ENCODE results near the gene EFCAB11.

Gene EFCAB11

GRCh38 chr14:89781046-89781445 is 173.5 kb downstream of the EFCAB11 start:
- no peak for TF ChIP-seq CTCF (IDR thresholded peaks at IDR 0.05; ENCODE audit: control insufficient read depth, insufficient read depth, low read depth, low read length, missing control alignments)
- H3K4me3 ChIP-seq (ENCODE audit: control insufficient read depth, low read depth, low read length), result no peak overlapping the region
- DNase-seq (ENCODE audit: low read depth), result no peak

GRCh38 chr14:89779707-89780106 is 174.8 kb downstream of the EFCAB11 start:
- no peak for DNase-seq (ENCODE audit: low read depth)
- TF ChIP-seq CTCF (IDR thresholded peaks at IDR 0.05; ENCODE audit: control insufficient read depth, insufficient read depth, low read depth, low read length, missing control alignments), result no peak
- H3K4me3 ChIP-seq (ENCODE audit: control insufficient read depth, low read depth, low read length), result no peak overlapping the region

- TF ChIP-seq CTCF (IDR thresholded peaks at IDR 0.05; ENCODE audit: control insufficient read depth, insufficient read depth, low read depth, low read length, missing control alignments), result no peak
- no peak overlapping the region for H3K4me3 ChIP-seq (ENCODE audit: control insufficient read depth, low read depth, low read length)
- DNase-seq (ENCODE audit: low read depth), result no peak
These were observed 178.6 kb downstream of the EFCAB11 start for GRCh38 chr14:89775946-89776345.

GRCh38 chr14:89775151-89775550 is 179.4 kb downstream of the EFCAB11 start:
- DNase-seq (ENCODE audit: low read depth), result no peak
- H3K4me3 ChIP-seq (ENCODE audit: control insufficient read depth, low read depth, low read length), result no peak overlapping the region
- no peak for TF ChIP-seq CTCF (IDR thresholded peaks at IDR 0.05; ENCODE audit: control insufficient read depth, insufficient read depth, low read depth, low read length, missing control alignments)

GRCh38 chr14:89773644-89774316 is 180.8 kb downstream of the EFCAB11 start:
- no peak for TF ChIP-seq CTCF (IDR thresholded peaks at IDR 0.05; ENCODE audit: control insufficient read depth, insufficient read depth, low read depth, low read length, missing control alignments)
- DNase-seq (ENCODE audit: low read depth), result no peak
- H3K4me3 ChIP-seq (ENCODE audit: control insufficient read depth, low read depth, low read length), result no peak overlapping the region

- H3K4me3 ChIP-seq (ENCODE audit: control insufficient read depth, low read depth, low read length), result no peak overlapping the region
- no peak for DNase-seq (ENCODE audit: low read depth)
These were observed 181.4 kb downstream of the EFCAB11 start for GRCh38 chr14:89773151-89773550.

More at GRCh38 chr14:89773151-89773550, 181.4 kb downstream of the EFCAB11 start:
- no peak for TF ChIP-seq CTCF (IDR thresholded peaks at IDR 0.05; ENCODE audit: control insufficient read depth, insufficient read depth, low read depth, low read length, missing control alignments)
